Neural progenitor cell (in vitro differentiated cells): ENCODE results near the gene TTLL8. TPM values are rescaled to one million over a fixed set of nuclear protein-coding genes. Genes with fewer than 3 reads are reported as not detected.

Experiments
- DNase-seq: peaks from one replicate; pipeline ENCODE4 v3.0.0-alpha.2; 2016; ENCODE audit warnings: low spot score
- H2AFZ ChIP-seq: fragments of 200-600 bp; sonication (generic); replicated peaks from 2 replicates; pipeline ENCODE4 v1.6.1; 2016; ENCODE audit warnings: antibody characterized with exemption
- H3F3A ChIP-seq: fragments of 200-600 bp; sonication (generic); 2 replicates; pipeline ENCODE4 v1.6.1; 2016; ENCODE audit warnings: antibody characterized with exemption, low read depth
- H3K27ac ChIP-seq: fragments of 200-600 bp; sonication (generic); 2 replicates; pipeline ENCODE4 v1.5.1; 2016; ENCODE audit warnings: mild to moderate bottlenecking
- H3K27me3 ChIP-seq: fragments of 200-600 bp; sonication (generic); 2 replicates; pipeline ENCODE4 v1.6.1; 2016; ENCODE audit warnings: mild to moderate bottlenecking, moderate library complexity
- H3K36me3 ChIP-seq: fragments of 200-600 bp; sonication (generic); 2 replicates; pipeline ENCODE4 v1.5.1; 2016
- H3K4me1 ChIP-seq: fragments of 200-600 bp; sonication (generic); 2 replicates; pipeline ENCODE4 v1.6.1; 2016; ENCODE audit warnings: mixed run types
- H3K4me2 ChIP-seq: fragments of 200-600 bp; sonication (generic); 2 replicates; pipeline ENCODE4 v1.6.1; 2016
- H3K4me3 ChIP-seq: fragments of 200-600 bp; sonication (generic); 2 replicates; pipeline ENCODE4 v1.5.1; 2016
- H3K79me2 ChIP-seq: fragments of 200-600 bp; sonication (generic); 2 replicates; pipeline ENCODE4 v1.6.1; 2016; ENCODE audit warnings: low read depth
- H3K9ac ChIP-seq: fragments of 200-600 bp; sonication (generic); 2 replicates; pipeline ENCODE4 v1.6.1; 2016
- H3K9me3 ChIP-seq: fragments of 200-600 bp; sonication (generic); 2 replicates; pipeline ENCODE4 v1.5.1; 2016; ENCODE audit warnings: low read depth
- H4K20me1 ChIP-seq: fragments of 200-600 bp; sonication (generic); 2 replicates; pipeline ENCODE4 v1.6.1; 2016; ENCODE audit warnings: low read depth
- H3K27ac Mint-ChIP-seq: 3 replicates; pipeline ENCODE4 v1.8.0; 2021; ENCODE audit warnings: mixed read lengths
- H3K27me3 Mint-ChIP-seq: 2 replicates; pipeline ENCODE4 v1.8.0; 2022; ENCODE audit warnings: low read depth, mild to moderate bottlenecking, inconsistent platforms, moderate library complexity, mixed read lengths; ENCODE audit not compliant: insufficient read depth
- H3K36me3 Mint-ChIP-seq: 3 replicates; pipeline ENCODE4 v1.8.0; 2021; ENCODE audit warnings: mixed read lengths
- H3K4me1 Mint-ChIP-seq: 3 replicates; pipeline ENCODE4 v1.8.0; 2021; ENCODE audit warnings: mixed read lengths
- H3K4me3 Mint-ChIP-seq: 3 replicates; pipeline ENCODE4 v1.8.0; 2021; ENCODE audit warnings: mild to moderate bottlenecking, moderate library complexity, mixed read lengths
- H3K9me3 Mint-ChIP-seq: 3 replicates; pipeline ENCODE4 v1.8.0; 2020; ENCODE audit warnings: mixed read lengths
- EZH2 ChIP-seq: fragments of 200-600 bp; sonication (generic); IDR thresholded peaks from 2 replicates; pipeline ENCODE4 v1.6.1; 2017; ENCODE audit warnings: antibody characterized with exemption, mild to moderate bottlenecking, moderate library complexity
- EZH2phosphoT487 ChIP-seq: fragments of 200-600 bp; sonication (generic); IDR thresholded peaks from 2 replicates; pipeline ENCODE4 v1.6.1; 2017; ENCODE audit warnings: antibody characterized with exemption
- total RNA-seq: library from RNA; depleted of rRNA; stranded (reverse); fragments of >200 nt; gene quantifications from 2 replicates; pipeline ENCODE4 v1.2.3, GENCODE V29; 2015; ENCODE audit warnings: low replicate concordance
- TF ChIP-seq, protein P1 (sequence below): fragments of 200-600 bp; sonication (generic); IDR thresholded peaks from 2 replicates; pipeline ENCODE4 v1.5.1; 2017; ENCODE audit warnings: antibody characterized with exemption, mild to moderate bottlenecking

The TTLL8 gene
- total RNA-seq, 1 donor from 2014 or later, result not detected

DNA sequence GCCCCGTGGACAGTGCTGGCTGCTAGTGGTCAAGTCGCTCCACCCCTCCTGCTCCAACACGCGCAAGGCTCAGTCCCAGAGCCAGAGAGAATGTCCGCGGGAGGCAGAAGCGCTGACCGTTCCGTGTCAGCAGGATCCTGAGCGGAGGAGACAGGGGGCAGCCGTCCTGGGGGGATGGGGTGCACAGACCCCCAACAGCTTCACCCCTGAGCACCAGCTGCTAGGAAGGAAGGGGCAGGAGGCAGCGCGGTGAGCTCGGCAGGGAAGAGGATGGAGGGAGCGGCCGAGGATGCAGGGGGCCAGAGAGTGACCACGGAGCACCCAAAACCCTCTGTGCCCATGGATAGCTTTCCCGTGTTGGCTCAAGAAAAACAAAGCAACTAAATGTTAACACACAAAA is 6.4 kb upstream of the TTLL8 start:
- no peak overlapping the region for H2AFZ ChIP-seq
- H3F3A ChIP-seq, result peaks cover 7% of the 10 kb centered on the region
- no peak overlapping the region for H3K4me3 ChIP-seq
- H3K4me2 ChIP-seq, result no peak overlapping the region
- TF ChIP-seq EZH2phosphoT487 (no peak), EZH2 (no peak)
- TF ChIP-seq, protein P1, sequence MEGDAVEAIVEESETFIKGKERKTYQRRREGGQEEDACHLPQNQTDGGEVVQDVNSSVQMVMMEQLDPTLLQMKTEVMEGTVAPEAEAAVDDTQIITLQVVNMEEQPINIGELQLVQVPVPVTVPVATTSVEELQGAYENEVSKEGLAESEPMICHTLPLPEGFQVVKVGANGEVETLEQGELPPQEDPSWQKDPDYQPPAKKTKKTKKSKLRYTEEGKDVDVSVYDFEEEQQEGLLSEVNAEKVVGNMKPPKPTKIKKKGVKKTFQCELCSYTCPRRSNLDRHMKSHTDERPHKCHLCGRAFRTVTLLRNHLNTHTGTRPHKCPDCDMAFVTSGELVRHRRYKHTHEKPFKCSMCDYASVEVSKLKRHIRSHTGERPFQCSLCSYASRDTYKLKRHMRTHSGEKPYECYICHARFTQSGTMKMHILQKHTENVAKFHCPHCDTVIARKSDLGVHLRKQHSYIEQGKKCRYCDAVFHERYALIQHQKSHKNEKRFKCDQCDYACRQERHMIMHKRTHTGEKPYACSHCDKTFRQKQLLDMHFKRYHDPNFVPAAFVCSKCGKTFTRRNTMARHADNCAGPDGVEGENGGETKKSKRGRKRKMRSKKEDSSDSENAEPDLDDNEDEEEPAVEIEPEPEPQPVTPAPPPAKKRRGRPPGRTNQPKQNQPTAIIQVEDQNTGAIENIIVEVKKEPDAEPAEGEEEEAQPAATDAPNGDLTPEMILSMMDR, result no peak
- no peaks in the 10 kb centered on the region for H3K9me3 Mint-ChIP-seq
- no peak overlapping the region for H3K4me3 Mint-ChIP-seq
- no peaks in the 10 kb centered on the region for H3K79me2 ChIP-seq
- peaks cover 9% of the 10 kb centered on the region for H3K27me3 Mint-ChIP-seq
- H3K27me3 ChIP-seq, result peaks cover 2% of the 10 kb centered on the region
- no peak overlapping the region for H3K27ac ChIP-seq
- no peaks in the 10 kb centered on the region for H3K9me3 ChIP-seq
- DNase-seq, result no peak
- H3K4me1 ChIP-seq, result peaks cover 7% of the 10 kb centered on the region
- peaks cover 16% of the 10 kb centered on the region for H3K4me1 Mint-ChIP-seq
- no peaks in the 10 kb centered on the region for H3K36me3 Mint-ChIP-seq
- H3K36me3 ChIP-seq, result no peaks in the 10 kb centered on the region
- no peak overlapping the region for H3K27ac Mint-ChIP-seq
- H4K20me1 ChIP-seq, result no peaks in the 10 kb centered on the region
- H3K9ac ChIP-seq, result no peak overlapping the region

DNA sequence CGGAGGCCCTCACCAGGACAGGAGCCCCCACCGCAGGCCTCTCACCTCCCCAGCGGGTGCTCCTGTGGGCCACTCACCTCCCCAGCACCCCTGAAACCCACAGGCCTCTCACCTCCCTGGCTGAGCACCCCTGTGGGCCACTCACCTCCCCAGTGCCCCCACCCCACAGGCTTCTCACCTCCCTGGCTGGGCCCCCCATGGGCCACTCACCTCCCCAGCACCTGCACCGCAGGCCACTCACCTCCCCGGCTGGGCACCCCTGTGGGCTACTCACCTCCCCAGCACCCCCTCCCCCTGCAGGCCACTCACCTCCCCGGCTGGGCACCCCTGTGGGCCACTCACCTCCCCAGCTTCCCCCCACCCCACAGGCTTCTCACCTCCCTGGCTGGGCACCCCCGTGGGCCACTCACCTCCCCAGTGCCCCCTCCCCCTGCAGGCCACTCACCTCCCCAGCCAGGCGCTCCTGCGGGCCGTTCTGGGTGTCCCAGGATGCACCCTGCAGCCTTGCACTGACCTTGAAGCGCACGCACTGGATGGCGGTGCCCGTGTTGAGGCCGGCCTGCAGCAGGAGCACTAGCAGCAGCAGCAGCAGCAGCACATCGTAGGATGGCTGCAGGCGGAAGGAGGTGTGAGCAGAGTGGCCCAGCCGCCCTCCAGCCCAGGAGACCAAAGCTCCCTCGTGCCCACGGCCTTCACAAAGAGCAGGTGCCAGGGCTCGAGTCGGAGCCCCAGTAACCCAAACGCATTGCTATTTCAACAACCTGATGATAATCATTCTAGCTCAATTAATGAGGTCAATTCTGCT is 5.7 kb upstream of the TTLL8 start:
- peaks cover 9% of the 10 kb centered on the region for H3K27me3 ChIP-seq
- no peaks in the 10 kb centered on the region for H3K79me2 ChIP-seq
- Mint-ChIP-seq H3K4me3 (no peak overlapping the region), H3K27me3 (peaks cover 12% of the 10 kb centered on the region), H3K4me1 (peaks cover 21% of the 10 kb centered on the region), H3K9me3 (no peaks in the 10 kb centered on the region), H3K27ac (no peak overlapping the region), H3K36me3 (no peaks in the 10 kb centered on the region)
- no peak for DNase-seq
- no peak overlapping the region for H2AFZ ChIP-seq
- H3K36me3 ChIP-seq, result no peaks in the 10 kb centered on the region
- no peak overlapping the region for H3K4me3 ChIP-seq
- no peak overlapping the region for H3K27ac ChIP-seq
- no peaks in the 10 kb centered on the region for H4K20me1 ChIP-seq
- no peak overlapping the region for H3K4me2 ChIP-seq
- no peak for TF ChIP-seq EZH2phosphoT487
- TF ChIP-seq, protein P1, result no peak
- no peak for TF ChIP-seq EZH2
- peaks cover 12% of the 10 kb centered on the region for H3K4me1 ChIP-seq
- no peaks in the 10 kb centered on the region for H3K9me3 ChIP-seq
- peaks cover 9% of the 10 kb centered on the region for H3F3A ChIP-seq
- H3K9ac ChIP-seq, result no peak overlapping the region

DNA sequence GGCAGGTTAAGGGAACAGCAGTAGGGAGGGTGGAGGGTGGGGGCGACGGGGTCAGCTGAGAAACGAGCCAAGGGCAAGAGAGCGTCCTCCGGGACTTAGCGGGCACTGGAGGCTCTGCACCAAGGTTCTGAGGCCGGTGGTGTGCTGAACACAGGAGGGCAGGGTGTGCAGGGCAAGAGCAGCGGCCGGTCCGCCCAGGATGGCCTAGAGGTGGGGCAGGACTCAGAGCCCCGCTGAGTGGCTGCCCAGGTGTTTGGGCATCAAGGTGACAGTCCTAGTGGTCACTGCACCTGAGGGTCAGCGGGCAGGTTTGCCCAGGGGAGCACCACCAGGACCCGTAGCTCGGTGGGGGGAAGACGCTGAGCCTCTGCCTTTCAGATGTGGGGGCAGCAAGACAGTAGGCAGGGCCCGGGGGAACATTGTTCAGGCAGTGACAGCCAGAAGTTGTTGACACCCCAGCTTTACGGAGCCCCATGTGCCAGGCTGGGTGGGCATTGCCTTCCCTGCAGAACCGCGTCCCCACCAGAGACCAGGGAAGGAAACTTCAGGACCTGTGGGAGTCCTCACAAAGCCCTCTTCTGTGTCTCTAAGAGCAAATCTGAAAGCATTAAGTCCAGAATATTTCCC is 4.5 kb upstream of the TTLL8 start:
- Mint-ChIP-seq H3K4me1 (peaks cover 19% of the 10 kb centered on the region), H3K36me3 (no peaks in the 10 kb centered on the region), H3K9me3 (no peaks in the 10 kb centered on the region), H3K4me3 (no peak overlapping the region), H3K27ac (no peak overlapping the region), H3K27me3 (peaks cover 10% of the 10 kb centered on the region)
- TF ChIP-seq, protein P1, result no peak
- TF ChIP-seq EZH2phosphoT487 (no peak), EZH2 (no peak)
- no peaks in the 10 kb centered on the region for H3K36me3 ChIP-seq
- peaks cover 13% of the 10 kb centered on the region for H3K4me1 ChIP-seq
- H3K9me3 ChIP-seq, result no peaks in the 10 kb centered on the region
- no peak overlapping the region for H3K9ac ChIP-seq
- H4K20me1 ChIP-seq, result no peaks in the 10 kb centered on the region
- H3F3A ChIP-seq, result peaks cover 9% of the 10 kb centered on the region
- peaks cover 21% of the 10 kb centered on the region for H3K27me3 ChIP-seq
- no peak for DNase-seq
- no peak overlapping the region for H3K27ac ChIP-seq
- no peak overlapping the region for H2AFZ ChIP-seq
- H3K4me2 ChIP-seq, result no peak overlapping the region
- H3K79me2 ChIP-seq, result no peaks in the 10 kb centered on the region
- no peak overlapping the region for H3K4me3 ChIP-seq
